Measurements from ENCODE around the gene STXBP4. TPM values are rescaled to one million over a fixed set of nuclear protein-coding genes. Genes with fewer than 3 reads are reported as not detected.

STXBP4 gene
- total RNA-seq, 1 experiment from 2014 or later = 13.6 TPM

DNA sequence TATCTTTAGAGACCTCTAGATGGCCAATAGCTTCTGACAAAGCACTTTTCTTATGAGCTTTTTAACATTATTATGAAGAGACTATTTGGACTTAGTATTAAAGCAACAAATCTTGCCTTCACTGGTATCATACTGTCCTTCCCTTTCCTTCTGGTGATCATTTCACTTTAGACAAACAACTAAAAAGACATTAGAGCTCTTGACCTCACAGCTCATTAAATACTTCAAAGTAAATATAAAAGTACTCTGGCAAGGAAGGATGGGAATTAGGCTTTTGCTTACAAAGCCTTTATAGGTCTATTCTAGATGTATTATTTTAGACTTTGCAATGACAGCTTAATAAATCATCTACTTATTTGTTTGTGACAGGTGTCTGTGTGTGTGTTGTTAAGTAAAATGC, 11.1 kb downstream of the STXBP4 start:
- TF ChIP-seq TCF7L2 (IDR thresholded peaks at IDR 0.05; ENCODE audit: borderline replicate concordance, extremely low read depth, insufficient read depth, insufficient read length) (no peak), ZFX (IDR thresholded peaks at IDR 0.05) (no peak), FOSL1 (IDR thresholded peaks at IDR 0.05; ENCODE audit: low read depth) (no peak), YY1 (IDR thresholded peaks at IDR 0.05; ENCODE audit: extremely low read depth, insufficient replicate concordance, low read depth, low read length) (no peak), EZH2 (IDR thresholded peaks at IDR 0.05) (no peak), CEBPB (IDR thresholded peaks at IDR 0.05; ENCODE audit: low read depth) (no peak), POLR2AphosphoS5 (IDR thresholded peaks at IDR 0.05; ENCODE audit: low read depth, low read length) (no peak)
- TF ChIP-seq, protein P1, sequence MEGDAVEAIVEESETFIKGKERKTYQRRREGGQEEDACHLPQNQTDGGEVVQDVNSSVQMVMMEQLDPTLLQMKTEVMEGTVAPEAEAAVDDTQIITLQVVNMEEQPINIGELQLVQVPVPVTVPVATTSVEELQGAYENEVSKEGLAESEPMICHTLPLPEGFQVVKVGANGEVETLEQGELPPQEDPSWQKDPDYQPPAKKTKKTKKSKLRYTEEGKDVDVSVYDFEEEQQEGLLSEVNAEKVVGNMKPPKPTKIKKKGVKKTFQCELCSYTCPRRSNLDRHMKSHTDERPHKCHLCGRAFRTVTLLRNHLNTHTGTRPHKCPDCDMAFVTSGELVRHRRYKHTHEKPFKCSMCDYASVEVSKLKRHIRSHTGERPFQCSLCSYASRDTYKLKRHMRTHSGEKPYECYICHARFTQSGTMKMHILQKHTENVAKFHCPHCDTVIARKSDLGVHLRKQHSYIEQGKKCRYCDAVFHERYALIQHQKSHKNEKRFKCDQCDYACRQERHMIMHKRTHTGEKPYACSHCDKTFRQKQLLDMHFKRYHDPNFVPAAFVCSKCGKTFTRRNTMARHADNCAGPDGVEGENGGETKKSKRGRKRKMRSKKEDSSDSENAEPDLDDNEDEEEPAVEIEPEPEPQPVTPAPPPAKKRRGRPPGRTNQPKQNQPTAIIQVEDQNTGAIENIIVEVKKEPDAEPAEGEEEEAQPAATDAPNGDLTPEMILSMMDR (IDR thresholded peaks at IDR 0.05 in 2 of 3, conservative IDR thresholded peaks at IDR 0.05 in 1 of 3; ENCODE audit: borderline replicate concordance in 1 of 3, insufficient read depth in 1 of 3, low read depth in 2 of 3, low read length in 2 of 3) = no peak
- intact Hi-C loops (cut with micrococcal nuclease) = no loop called here
- DNase-seq (ENCODE audit: low read depth, low spot score) = no peak
- CTCF ChIA-PET = interaction anchor here (1.3 to 1.8 kb wide), 2 partner anchors 13 to 377 kb away, joined by 3 to 6 read pairs; no protein-coding TSS in a partner anchor
- no peak overlapping the region for H2AFZ ChIP-seq (ENCODE audit: low read depth, low read length, poor library complexity, severe bottlenecking)
- H3K4me1 ChIP-seq (ENCODE audit: control insufficient read depth in 1 of 2, insufficient read depth in 2 of 2, low read length in 2 of 2) = no peaks in the 10 kb centered on the region
- no peaks in the 10 kb centered on the region for H3K36me3 ChIP-seq (ENCODE audit: control insufficient read depth in 1 of 2, insufficient read depth in 2 of 2, low read length in 2 of 2)
- H3K4me2 ChIP-seq (ENCODE audit: low read length) = no peak overlapping the region
- BruUV-seq (replicated peaks) = no TSS peak
- peaks cover 17% of the 10 kb centered on the region; the same call in 1 of the 2 replicates for H3K79me2 ChIP-seq (ENCODE audit: insufficient read depth, low read length)
- H3K9me2 ChIP-seq (ENCODE audit: insufficient read depth) = no peaks in the 10 kb centered on the region
- POLR2A ChIA-PET = no interaction called here
- no peaks in the 10 kb centered on the region for H3K27me3 ChIP-seq (ENCODE audit: insufficient read depth, low read length)
- no peak overlapping the region for H3K4me3 ChIP-seq (replicated peaks in 1 of 2; ENCODE audit: low read depth in 1 of 2, low read length in 2 of 2)
- no peaks in the 10 kb centered on the region for H4K20me1 ChIP-seq (ENCODE audit: insufficient read depth)
- H3K9me3 ChIP-seq (ENCODE audit: control insufficient read depth in 1 of 2, insufficient read depth in 1 of 2, low read depth in 1 of 2, low read length in 2 of 2) = no peaks in the 10 kb centered on the region
- H3K27ac ChIP-seq (ENCODE audit: low read depth, low read length) = no peak overlapping the region
- RAD21 ChIA-PET (ENCODE audit: low non-redundant PET in 1 of 2, low total read pairs in 2 of 2, uncharacterized antibody in 2 of 2, unreplicated experiment in 2 of 2) = interaction anchor here in 1 of 2 experiments (0.6 kb wide), 1 partner anchor 258 kb away, joined by 3 read pairs; no protein-coding TSS in a partner anchor
- H3K9ac ChIP-seq (ENCODE audit: low read length) = no peak overlapping the region
- no peak for ATAC-seq
